GM19351 (cell line): Measurements from ENCODE around the gene RPS6KA5.
"Not testable (repeated sequence)": the region's sequence is repeated elsewhere in the genome, so short reads cannot be mapped to it uniquely, and the experiment has no call there.

Experiments used
- ATAC-seq: cut with Tn5 transposase; IDR thresholded peaks from one replicate; pipeline ENCODE4 v1.9.1; 2021; ENCODE audit warnings: mild to moderate bottlenecking, moderate library complexity; ENCODE audit not compliant: unreplicated experiment

The RPS6KA5 gene

DNA sequence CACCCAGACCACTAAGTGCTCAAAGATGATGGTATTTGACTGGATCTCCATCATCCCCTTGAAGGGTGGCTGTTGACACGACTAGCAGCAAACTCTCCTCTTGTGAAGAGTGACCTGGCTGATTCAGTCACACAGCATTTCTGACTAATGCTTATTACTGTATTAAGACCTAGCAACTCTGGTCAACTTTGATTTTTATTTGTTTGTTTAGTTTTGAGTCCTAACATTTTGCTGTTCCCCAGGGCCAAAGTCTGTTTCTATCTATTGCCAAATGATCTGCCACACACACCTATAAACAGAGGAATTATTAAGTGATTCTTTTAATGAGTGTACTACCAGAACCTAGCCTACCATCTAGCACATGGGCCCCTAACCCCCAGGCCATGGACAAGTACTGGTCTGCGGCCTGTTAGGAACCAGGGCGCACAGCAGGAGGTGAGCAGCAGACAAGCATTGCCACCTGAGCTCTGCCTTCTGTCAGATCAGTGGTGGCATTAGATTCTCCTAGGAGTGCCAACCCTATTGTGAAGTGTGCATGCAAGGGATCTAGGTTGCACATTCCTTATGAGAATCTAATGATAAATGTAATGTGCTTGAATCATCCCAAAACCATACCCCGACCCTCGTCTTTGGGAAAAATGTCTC lies 120.0 kb downstream of the RPS6KA5 start:
- no peak for ATAC-seq

- ATAC-seq = not testable (repeated sequence)
Observed at GRCh38 chr14:90939252-90939795, 121.1 kb downstream of the RPS6KA5 start.

GRCh38 chr14:90938615-90939014 lies 121.8 kb downstream of the RPS6KA5 start:
- ATAC-seq = no peak

DNA sequence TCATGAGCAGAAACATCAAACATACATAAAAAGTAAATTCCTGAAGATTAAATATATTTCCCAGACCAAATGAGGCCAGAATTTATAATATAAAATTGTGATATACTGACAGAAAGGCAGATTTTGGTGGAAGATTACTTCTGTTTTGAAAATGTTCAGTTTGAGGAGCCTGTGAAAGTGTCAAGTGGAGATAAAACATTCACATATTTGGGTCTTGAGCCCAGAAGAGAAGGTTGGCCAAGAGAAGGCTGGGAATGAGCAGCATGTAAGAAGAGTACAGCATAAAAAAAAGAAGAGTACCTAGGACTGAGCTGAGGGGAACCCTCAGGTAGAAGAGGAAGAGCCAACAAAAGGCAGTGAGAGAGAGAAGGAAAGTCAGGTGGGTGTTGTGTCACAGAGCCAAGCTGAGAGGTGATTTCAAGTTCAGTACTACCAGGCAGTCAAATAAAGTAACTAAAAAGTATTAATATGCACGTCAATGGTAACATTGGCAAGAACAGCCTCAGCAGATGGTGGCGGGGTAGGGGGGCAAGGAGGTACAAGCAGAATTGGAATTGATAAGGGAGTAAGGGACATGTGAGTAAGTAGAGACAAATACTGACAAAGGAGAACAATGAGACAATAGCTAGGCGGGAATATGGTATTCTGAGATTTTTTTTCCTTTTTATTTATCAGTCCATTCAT lies 123.5 kb downstream of the RPS6KA5 start:
- no peak for ATAC-seq

- ATAC-seq = no peak
Observed at GRCh38 chr14:90924621-90925340, 135.7 kb downstream of the RPS6KA5 start.

DNA sequence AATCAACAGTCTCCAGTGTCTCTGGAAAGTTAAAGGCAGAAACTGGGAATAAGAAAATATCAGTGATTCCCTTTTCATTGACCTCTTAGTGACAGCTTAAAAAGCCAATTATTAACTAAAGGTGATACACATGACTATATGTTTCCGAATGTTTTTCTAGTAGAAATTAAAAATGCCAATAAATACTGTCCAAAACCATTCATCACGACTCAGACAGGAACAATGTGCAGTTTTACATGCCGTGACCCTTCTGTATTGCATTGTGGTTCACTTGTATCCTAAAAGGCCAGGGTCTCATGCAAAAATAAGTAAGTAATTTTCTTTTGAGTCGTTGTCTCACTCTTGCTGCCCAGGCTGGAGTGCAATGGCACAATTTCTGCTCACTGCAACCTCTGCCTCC lies 138.3 kb downstream of the RPS6KA5 start:
- ATAC-seq = no peak

DNA sequence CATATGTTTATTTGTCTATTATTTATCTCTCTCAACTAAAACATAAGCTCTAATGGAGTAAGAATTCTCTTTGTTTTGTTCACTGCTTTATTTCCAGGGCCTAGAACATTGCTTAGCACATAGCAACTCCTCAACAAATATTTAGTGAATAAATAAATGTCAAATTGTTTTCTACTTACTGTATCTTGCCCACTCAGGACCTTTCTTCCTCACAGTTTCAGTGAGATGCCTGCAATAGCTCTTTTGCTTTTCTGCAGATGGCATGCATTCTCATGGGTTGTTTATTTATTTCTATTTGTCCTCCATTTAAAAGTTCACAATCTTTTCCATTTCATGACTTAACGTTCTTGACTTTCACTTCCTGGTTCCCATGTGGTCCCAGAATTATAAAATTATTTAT lies 149.3 kb downstream of the RPS6KA5 start:
- ATAC-seq = no peak

DNA sequence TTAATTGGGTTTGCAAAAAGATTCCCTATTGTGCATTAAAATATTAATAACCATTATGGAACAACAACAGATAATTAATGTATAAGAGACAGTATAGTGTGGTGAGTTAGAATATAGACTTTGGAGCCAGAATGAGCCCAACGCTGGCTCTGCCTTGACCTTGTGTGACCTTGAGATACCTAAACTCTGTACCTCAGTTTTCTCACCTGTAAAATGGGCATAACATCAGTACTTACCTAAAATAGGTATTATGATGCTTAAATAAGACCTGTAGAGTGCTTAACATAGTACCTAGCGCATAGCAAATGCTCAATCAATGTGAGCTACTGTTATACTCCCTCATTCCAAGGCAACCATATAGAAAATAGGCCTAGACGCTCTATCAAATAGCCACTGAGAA lies 153.3 kb downstream of the RPS6KA5 start:
- no peak for ATAC-seq

GRCh38 chr14:90905531-90905930 lies 154.9 kb downstream of the RPS6KA5 start:
- ATAC-seq = peak; percentile 92

GRCh38 chr14:90903101-90903500 lies 157.3 kb downstream of the RPS6KA5 start:
- ATAC-seq = peak; percentile 40

DNA sequence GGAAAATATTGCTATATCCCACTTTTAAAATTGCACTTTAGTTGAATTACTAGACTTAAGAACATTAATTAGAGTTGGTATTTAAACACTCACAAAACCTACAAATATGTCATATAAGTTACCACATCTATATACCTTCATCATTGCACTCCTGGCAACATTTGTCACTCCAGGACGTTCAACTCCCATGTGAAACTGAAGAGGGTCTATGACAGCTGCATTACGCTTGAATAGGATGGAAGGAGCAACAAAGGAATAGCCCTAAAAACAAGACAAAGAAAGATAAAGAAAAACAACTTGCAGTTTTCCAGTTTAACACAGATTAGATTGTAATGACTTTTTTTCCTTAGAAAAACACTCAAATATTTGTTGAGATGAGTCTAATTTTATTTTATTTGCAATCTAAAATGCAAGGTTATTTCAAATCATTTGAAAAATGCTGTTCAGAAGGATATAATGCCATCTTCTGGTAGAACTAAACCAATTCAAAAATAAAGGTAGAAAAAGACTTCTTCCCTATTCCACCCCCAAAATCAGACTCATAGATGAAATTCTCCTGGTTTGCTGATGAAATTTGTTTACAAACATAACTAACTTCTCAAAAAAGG lies 159.9 kb downstream of the RPS6KA5 start:
- ATAC-seq = no peak

DNA sequence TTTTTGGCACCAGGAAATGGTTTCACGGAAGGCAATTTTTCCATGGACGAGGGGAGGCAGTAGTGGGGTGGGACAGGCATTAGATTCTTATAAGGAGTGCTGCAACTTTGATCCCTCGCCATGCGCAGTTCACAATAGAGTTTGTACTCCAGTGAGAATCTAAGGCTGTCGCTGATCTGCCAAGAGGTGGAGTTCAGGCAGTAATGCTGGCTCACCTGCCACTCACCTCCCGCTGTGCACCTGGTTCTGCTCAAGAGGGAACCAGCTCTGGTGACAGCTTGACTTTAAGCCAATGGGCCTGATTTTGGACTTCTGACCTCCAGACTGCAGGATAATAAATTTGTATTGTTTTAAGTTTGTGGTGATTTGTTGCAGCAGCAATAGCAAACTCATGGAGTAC lies 163.4 kb downstream of the RPS6KA5 start:
- no peak for ATAC-seq

DNA sequence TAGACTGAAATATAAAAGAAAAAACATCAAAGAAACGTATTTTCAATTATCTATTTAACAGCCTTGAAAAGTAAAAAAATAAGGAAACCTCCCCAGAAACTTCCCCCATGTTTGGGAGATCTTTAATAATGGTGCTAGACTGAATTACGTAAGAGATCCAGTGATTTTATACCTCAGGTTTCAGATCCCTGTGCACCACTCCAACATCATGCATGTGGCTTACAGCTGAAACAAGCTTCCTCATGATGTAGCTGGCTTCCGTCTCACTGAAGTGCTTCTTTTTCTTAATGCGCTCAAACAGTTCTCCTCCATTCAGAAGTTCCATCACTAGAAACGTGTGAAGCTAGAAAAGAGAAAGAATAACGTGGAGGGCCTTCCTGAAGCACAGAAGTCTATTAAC lies 166.2 kb downstream of the RPS6KA5 start:
- ATAC-seq = no peak

DNA sequence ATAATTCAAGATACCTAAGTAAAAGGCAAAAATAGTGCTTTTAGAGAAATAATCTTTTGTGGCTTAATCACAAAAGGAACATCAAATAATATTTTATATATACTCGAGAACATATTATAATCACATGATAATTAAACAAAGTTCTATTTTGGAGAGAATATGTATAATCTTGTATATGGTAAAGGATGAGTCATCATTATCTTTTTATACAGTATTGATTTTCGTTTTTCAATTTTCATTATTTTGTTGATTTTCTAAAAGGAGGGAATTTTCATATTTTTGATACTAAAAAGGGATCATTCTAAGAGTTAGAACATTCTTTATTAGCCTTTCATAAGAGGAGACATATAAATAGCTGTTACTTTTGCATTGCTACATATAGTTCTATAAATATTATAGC lies 166.9 kb downstream of the RPS6KA5 start:
- no peak for ATAC-seq

GRCh38 chr14:90892970-90893369 lies 167.5 kb downstream of the RPS6KA5 start:
- ATAC-seq = no peak

DNA sequence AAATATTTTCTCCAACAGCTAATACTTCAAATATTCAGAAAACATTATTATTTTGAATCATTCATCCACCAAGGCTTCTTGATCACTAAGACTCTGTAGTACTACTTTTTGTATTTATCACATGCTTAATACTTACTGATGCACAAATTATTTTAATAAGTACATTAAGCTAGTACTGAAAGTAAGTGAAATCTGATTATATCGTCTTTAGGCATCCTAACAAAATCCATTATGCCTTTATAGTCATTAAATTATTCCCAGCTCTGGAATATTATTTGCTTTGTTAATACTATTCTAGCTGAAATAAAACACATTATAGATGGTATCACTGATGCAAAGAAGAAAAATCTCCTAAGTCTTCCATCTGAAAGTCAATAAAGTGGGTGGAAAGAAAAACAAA lies 169.1 kb downstream of the RPS6KA5 start:
- no peak for ATAC-seq

DNA sequence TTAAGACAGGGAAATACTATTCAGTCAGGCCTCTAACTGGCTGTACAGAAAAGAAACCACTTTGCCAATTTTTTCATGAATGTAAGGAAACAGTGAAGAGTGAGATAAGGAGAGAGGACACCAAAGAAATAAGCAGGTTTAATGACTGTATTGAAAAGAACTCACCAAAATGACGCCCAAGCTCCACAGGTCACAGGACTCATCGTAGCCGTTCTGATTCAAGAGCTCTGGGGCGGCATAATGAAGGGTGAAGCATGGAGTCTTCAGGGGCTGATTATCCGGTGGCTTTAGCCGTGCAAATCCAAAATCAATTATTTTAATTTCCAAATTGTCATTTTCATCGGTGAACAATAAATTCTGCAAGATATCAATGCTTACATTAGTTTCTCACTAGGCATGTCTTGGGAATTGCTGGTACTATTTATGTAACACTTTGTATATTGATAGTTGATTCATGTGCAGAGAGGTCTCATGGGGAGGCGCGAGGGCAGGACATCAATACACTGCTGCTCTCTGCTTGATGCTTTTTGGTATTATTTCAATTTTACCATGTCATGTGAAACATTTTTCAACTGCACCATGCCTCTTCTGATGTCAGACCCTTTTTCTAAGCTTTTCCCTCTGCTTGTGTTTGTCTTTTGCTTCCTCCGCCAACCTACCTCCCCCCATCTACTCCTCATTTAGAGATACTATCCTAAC lies 170.0 kb downstream of the RPS6KA5 start:
- no peak for ATAC-seq

DNA sequence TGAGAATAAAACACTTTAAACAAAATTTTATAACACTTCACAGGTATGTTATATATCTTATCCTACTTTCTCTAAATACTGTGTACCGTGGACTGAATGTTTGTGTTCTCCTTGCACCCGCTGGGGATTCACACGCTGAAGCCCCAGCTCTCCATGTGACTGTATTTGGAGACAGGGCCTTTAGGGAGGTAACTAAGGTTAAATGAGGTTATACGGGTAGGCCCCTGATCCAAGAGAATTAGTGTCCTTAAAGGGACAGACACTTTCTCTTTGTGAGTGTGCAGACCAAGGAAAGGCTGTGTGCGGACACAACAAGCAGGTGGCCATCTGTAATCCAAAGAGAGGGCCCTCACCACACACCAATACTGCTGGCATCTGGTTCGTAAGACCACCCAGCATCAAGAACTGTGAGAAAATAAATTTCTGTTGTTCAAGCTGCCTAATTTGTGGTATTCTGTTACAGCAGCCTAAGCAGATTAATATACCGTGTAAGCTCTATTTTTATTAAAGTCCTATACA lies 174.1 kb downstream of the RPS6KA5 start:
- no peak for ATAC-seq

GRCh38 chr14:90883782-90884181 lies 176.7 kb downstream of the RPS6KA5 start:
- ATAC-seq = no peak

- ATAC-seq = no peak
Observed at GRCh38 chr14:90883197-90883596, 177.2 kb downstream of the RPS6KA5 start.

DNA sequence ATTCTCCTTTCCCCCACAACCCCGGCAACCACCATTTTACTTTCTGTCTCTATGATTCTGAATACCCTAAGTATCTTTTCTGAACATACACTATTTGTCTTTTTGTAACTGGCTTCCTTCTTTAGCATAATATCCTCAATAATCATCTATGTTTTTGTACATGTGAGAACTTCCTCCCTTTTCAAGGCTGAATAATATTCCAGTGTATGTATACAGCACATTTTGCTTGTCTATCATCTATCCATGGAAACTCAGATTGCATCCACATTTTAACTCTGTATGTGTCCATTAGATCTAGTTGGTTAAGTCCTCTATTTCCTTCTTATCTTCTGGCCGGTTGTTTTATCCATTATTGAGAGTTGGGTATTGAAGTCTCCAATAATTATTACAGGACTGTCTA lies 180.2 kb downstream of the RPS6KA5 start:
- no peak for ATAC-seq
